ENCODE data around the gene ZFR.

GRCh38 chr5:32353420-32353819, 91.1 kb downstream of the ZFR start:
- TF ChIP-seq CTCF (IDR thresholded peaks at IDR 0.05) (no peak), SIN3A (IDR thresholded peaks at IDR 0.05; ENCODE audit: borderline replicate concordance, insufficient read depth, low read depth, low read length) (no peak), POLR2AphosphoS5 (IDR thresholded peaks at IDR 0.05; ENCODE audit: low read depth, low read length) (no peak), TCF7L2 (IDR thresholded peaks at IDR 0.05; ENCODE audit: low read depth, low read length) (no peak), REST (IDR thresholded peaks at IDR 0.05; ENCODE audit: insufficient read depth in 1 of 2, low read depth in 2 of 2, low read length in 1 of 2) (no peak)

Data from Panc1 (cell line).